GM12801 (cell line): ENCODE data around the gene EEF2K.

Source experiments
- CTCF ChIP-seq: IDR thresholded peaks from one replicate; pipeline ENCODE4 v1.5.1; 2011; ENCODE audit warnings: control low read depth; ENCODE audit not compliant: insufficient read length; ENCODE audit errors: extremely low read depth

EEF2K gene

GRCh38 chr16:22184615-22184968 lies 21.5 kb upstream of the EEF2K start:
- TF ChIP-seq CTCF, result no peak

- TF ChIP-seq CTCF, result no peak
These were observed 19.6 kb upstream of the EEF2K start for GRCh38 chr16:22186517-22186916.

- no peak for TF ChIP-seq CTCF
These were observed 17.8 kb upstream of the EEF2K start for GRCh38 chr16:22188267-22188594.

- TF ChIP-seq CTCF, result peak; percentile 49
These were observed 17.3 kb upstream of the EEF2K start for GRCh38 chr16:22188595-22189442.

- no peak for TF ChIP-seq CTCF
These were observed 16.5 kb upstream of the EEF2K start for GRCh38 chr16:22189473-22190080.

GRCh38 chr16:22190081-22190775 lies 15.8 kb upstream of the EEF2K start:
- no peak for TF ChIP-seq CTCF

GRCh38 chr16:22190776-22191531 lies 15.1 kb upstream of the EEF2K start:
- no peak for TF ChIP-seq CTCF
